BLaER1 treated with 17β-estradiol and CSF1 and Interleukin-3, amounts not matched to agents 10 nM and 100 nM (cell line): ENCODE data around the gene AFF3.
A peak's percentile ranks its signal among the peaks of the same experiment; 100 is the strongest.

Experiments used
- H3K27ac ChIP-seq, 11 experiments: shearing (Covaris generic); formaldehyde crosslinking; 2 replicates each; pipeline ENCODE4 v1.8.1; 2022
- H3K27me3 ChIP-seq, 11 experiments: shearing (Covaris generic); formaldehyde crosslinking; 2 replicates each; pipeline ENCODE4 v1.8.1; 2022
- H3K36me3 ChIP-seq, 11 experiments: shearing (Covaris generic); formaldehyde crosslinking; 2 replicates each; pipeline ENCODE4 v1.8.1; 2022
- H3K4me1 ChIP-seq, 10 experiments: shearing (Covaris generic); formaldehyde crosslinking; 2 replicates each; pipeline ENCODE4 v1.8.1; 2022
- H3K4me2 ChIP-seq, 11 experiments: shearing (Covaris generic); formaldehyde crosslinking; 2 replicates each; pipeline ENCODE4 v1.8.1; 2022
- H3K4me3 ChIP-seq, 10 experiments: shearing (Covaris generic); formaldehyde crosslinking; 2 replicates each; pipeline ENCODE4 v1.8.1; 2022
- H3K9ac ChIP-seq, 11 experiments: shearing (Covaris generic); formaldehyde crosslinking; 2 replicates each; pipeline ENCODE4 v1.8.1; 2022
- H3K9me3 ChIP-seq, 11 experiments: shearing (Covaris generic); formaldehyde crosslinking; replicated peaks in 1 of 11; 2 replicates each; pipeline ENCODE4 v1.8.1; 2022
- H4K20me1 ChIP-seq, 11 experiments: shearing (Covaris generic); formaldehyde crosslinking; 2 replicates each; pipeline ENCODE4 v1.8.1; 2022
- Cebpa-rat ChIP-seq, 11 experiments: shearing (Covaris generic); IDR thresholded peaks; 2 replicates each; pipeline ENCODE4 v1.8.1; 2022

Gene AFF3

DNA sequence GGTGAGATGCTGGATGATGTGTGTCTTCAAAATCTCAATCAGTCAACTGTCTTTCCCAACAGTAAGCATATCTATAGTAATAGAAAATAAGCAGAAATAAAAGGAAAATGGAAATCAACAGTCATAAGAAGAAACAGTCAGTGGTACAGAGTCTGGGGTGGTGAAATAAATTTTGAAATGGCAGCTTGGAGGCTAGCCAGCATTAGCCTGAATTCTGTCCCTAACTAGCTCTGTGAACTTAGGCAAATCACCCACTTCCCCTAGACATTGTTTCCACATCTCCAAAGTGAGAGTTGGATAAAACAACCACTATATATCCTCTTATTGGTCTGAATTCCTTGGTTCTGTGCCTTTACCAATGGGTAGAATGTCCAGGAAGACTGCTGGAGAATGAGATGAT lies 462.9 kb downstream of the AFF3 start:
- H4K20me1 ChIP-seq: no peaks in the 10 kb centered on the region
- no peak for TF ChIP-seq Cebpa-rat (IDR thresholded peaks at IDR 0.05)
- no peak overlapping the region for H3K9ac ChIP-seq
- no peaks in the 10 kb centered on the region for H3K27me3 ChIP-seq
- H3K4me1 ChIP-seq: peaks cover 0 to 8% (median 0%) of the 10 kb centered on the region in 10 experiments; a peak in 1 of 20 replicates
- H3K9me3 ChIP-seq: no peaks in the 10 kb centered on the region
- H3K4me2 ChIP-seq: 0 out of 22 replicates have a peak overlapping the region, but pooled peaks of 1 of the 11 experiments have one; percentile 3
- no peak overlapping the region for H3K4me3 ChIP-seq
- peaks cover 0 to 25% (median 6%) of the 10 kb centered on the region in 11 experiments; a peak in 5 of 22 replicates for H3K36me3 ChIP-seq
- H3K27ac ChIP-seq: no peak overlapping the region

DNA sequence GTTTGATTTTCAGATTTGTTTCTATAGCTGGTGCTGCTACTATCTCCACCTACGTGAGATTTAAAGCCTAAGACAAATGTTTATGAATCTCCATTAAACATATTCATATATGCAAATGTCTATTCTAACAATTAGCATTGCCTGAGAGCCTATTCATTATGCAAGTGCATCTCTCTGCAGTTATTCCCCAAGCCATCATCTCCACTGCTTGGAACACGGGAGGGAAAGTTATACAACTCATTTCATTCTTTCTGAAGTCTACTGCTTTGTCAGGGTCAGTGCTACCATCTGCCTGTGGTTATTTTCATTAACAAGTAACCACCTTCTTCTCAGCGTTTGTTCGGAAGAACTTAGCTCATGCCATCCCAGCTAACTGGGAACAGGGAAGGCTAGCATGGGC lies 463.8 kb downstream of the AFF3 start:
- Histone ChIP-seq H3K36me3 (peaks cover 0 to 27% (median 6%) of the 10 kb centered on the region in 11 experiments; a peak in 5 of 22 replicates), H3K27ac (no peak overlapping the region), H3K4me1 (peaks cover 0 to 8% (median 0%) of the 10 kb centered on the region in 10 experiments; a peak in 1 of 20 replicates), H3K4me2 (no peak overlapping the region), H3K27me3 (no peaks in the 10 kb centered on the region), H3K9ac (no peak overlapping the region), H4K20me1 (no peaks in the 10 kb centered on the region), H3K9me3 (no peaks in the 10 kb centered on the region), H3K4me3 (no peak overlapping the region)
- TF ChIP-seq Cebpa-rat (IDR thresholded peaks at IDR 0.05): no peak

DNA sequence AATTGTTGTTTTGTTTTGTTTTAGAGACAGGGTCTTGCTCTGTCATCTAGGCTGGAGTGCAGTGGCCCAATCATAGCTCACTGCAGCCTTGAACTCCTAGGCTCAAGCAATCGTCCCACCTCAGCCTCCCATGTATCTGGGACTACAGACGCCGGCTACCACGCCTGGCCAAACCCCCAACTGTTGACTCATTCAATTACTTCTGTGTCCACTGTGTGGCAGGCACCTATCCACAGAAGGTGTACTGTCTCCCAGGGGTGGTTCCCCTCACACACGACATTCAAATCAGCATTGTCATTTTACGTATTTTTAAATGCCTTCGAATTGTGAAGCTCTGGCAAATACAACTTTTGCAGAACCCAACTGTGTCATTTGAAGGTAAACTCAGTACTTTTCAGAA lies 464.6 kb downstream of the AFF3 start:
- Histone ChIP-seq H3K4me3 (no peak overlapping the region), H3K27ac (no peak overlapping the region), H3K9me3 (no peaks in the 10 kb centered on the region), H3K4me2 (no peak overlapping the region), H3K9ac (no peak overlapping the region), H3K36me3 (peaks cover 0 to 31% (median 6%) of the 10 kb centered on the region in 11 experiments; a peak in 5 of 22 replicates), H3K27me3 (no peaks in the 10 kb centered on the region), H4K20me1 (no peaks in the 10 kb centered on the region), H3K4me1 (peaks cover 0 to 9% (median 3%) of the 10 kb centered on the region in 10 experiments; a peak in 11 of 20 replicates)
- TF ChIP-seq Cebpa-rat (IDR thresholded peaks at IDR 0.05): no peak

DNA sequence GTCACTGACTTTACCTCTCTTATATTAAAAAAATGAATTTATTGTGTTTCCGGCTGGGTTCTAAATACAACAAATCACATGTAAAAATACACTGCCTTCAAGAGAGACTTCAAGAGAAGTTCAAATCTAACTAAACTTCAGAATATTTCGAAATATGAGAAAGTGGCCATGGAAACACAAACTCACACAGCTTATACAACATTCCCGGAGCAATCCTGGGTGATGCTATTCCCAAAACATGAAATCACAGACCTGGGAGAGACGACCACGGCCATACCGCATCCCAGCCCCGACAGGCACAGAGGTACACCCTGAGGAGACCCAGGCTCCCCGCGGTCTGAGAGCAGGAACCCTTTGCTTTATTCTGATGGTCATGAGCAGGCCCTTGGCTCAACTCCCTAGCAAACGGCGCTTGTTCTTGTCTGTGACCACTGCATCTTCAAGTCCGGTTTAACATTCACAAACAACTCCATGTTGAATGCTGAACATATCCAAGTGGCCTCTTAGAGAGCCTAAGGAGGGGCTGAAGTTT lies 467.2 kb downstream of the AFF3 start:
- no peak overlapping the region for H3K27ac ChIP-seq
- H3K4me2 ChIP-seq: no peak overlapping the region
- H3K4me1 ChIP-seq: peaks cover 16 to 27% (median 22%) of the 10 kb centered on the region in 10 experiments
- no peaks in the 10 kb centered on the region for H3K27me3 ChIP-seq
- H3K9ac ChIP-seq: no peak overlapping the region
- H3K4me3 ChIP-seq: no peak overlapping the region
- TF ChIP-seq Cebpa-rat (IDR thresholded peaks at IDR 0.05): no peak
- no peaks in the 10 kb centered on the region for H4K20me1 ChIP-seq
- H3K36me3 ChIP-seq: peaks cover 0 to 23% (median 7%) of the 10 kb centered on the region in 11 experiments; a peak in 7 of 22 replicates
- peaks cover 0 to under 1% (median 0%) of the 10 kb centered on the region in 11 experiments; a peak in 1 of 22 replicates for H3K9me3 ChIP-seq

DNA sequence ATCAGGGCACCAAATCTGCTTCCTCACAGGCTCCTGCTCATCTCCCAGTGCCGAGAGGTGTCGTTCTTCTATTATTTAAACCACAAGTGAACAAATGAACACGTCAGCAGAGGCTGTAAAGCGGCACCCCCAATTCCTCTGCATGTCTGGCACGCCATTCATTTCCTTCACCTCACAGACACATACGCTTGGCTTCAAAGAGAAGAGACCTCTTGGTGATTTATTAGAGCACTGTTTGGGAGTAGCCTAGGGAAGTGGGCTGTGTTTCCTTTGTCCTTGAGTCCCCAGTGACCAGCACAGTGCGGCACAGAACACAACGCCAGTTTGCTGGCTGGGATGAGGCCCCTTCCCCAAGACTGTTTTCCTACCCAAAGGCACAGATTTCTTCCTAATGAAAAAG lies 468.3 kb downstream of the AFF3 start:
- Histone ChIP-seq H3K27ac (no peak overlapping the region), H4K20me1 (no peaks in the 10 kb centered on the region), H3K4me2 (no peak overlapping the region), H3K4me1 (peaks cover 15 to 27% (median 21%) of the 10 kb centered on the region in 10 experiments), H3K36me3 (peaks cover 0 to 28% (median 16%) of the 10 kb centered on the region in 11 experiments; a peak in 13 of 22 replicates), H3K4me3 (no peak overlapping the region), H3K27me3 (no peaks in the 10 kb centered on the region), H3K9me3 (peaks cover 2 to 12% (median 10%) of the 10 kb centered on the region in 11 experiments; a peak in 13 of 22 replicates), H3K9ac (no peak overlapping the region)
- no peak for TF ChIP-seq Cebpa-rat (IDR thresholded peaks at IDR 0.05)

DNA sequence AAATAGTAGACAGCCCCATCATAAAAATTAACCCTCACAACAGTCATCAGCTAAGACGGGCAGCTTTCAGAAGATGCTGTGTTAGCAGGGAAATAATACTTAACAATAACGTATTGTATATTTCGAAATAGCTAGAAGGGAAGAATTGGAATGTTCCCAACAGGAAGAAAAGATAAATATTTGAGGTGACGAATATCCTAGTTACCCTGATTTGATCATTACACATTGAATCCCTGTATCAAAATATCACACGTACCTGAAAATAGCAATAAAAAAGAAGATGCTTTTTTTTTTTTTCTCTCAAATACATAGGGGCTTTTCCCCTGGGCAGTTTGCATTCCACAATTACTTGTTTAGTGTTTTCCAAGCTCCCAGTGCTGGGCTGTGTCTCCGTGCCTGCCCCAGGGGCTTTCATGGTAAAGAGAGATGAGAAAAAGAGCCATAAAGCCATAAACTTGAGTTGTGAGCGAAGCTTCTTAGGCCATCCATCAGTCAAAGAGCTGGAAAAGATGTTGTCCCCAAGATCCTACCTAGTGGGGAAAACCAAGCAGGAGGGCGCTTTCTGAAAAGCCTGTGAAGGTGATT lies 469.5 kb downstream of the AFF3 start:
- peak overlapping the region in 8 of 11 experiments; percentile 29 to 72 (median 54); a peak in 13 of 22 replicates for H3K4me2 ChIP-seq
- peaks cover 0 to 36% (median 19%) of the 10 kb centered on the region in 11 experiments; a peak in 13 of 22 replicates for H3K36me3 ChIP-seq
- no peak overlapping the region for H3K9ac ChIP-seq
- no peak overlapping the region for H3K4me3 ChIP-seq
- no peak overlapping the region for H3K27ac ChIP-seq
- no peaks in the 10 kb centered on the region for H3K27me3 ChIP-seq
- H4K20me1 ChIP-seq: no peaks in the 10 kb centered on the region
- H3K9me3 ChIP-seq: peaks cover 11 to 23% (median 16%) of the 10 kb centered on the region in 11 experiments; a peak in 18 of 22 replicates
- H3K4me1 ChIP-seq: peaks cover 15 to 27% (median 21%) of the 10 kb centered on the region in 10 experiments
- no peak for TF ChIP-seq Cebpa-rat (IDR thresholded peaks at IDR 0.05)

DNA sequence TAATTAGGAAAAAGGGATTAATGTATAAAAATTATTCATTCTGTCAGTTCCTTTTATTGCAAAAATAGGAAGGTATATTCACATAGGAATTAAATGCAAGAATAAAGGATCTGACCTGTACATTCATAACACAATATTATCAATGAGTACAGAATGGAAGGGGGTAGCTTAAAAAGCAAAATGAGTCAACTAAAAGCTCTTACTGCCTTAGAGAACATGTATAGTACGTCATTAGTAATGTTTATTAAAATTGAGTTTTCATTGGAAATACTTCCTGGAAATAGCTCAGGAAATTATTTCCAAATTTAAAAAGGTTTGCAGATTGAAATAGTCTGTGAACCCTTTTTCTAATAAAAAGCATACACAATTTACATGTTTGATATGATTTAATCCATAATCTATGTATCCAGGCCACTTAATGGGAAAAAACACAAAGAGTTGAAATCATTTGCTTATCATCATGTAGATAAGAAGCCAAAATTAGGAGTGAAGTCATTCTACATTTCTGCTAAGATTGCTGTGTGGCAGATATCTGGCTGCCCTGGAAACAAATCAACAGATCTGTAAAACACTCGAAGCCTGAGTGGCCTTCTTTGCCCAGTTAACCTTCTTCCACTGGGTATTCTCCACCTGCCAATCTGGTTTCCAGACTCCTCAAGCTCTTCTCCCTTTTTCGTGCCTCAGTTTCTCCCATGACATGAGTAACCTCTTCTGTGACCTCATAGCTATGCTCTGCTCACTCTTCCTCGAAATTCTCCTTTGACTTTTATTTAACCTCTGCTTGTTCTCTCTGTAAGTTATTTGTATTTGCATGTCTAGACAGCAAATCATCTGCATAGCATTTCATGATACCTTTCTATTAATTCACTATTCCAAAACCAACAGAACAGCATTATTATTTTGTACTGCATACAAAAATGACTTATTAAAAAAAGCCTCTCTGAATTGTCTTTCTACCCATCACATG lies 471.3 kb downstream of the AFF3 start:
- H3K4me3 ChIP-seq: no peak overlapping the region
- H3K4me1 ChIP-seq: peaks cover 15 to 27% (median 21%) of the 10 kb centered on the region in 10 experiments
- no peaks in the 10 kb centered on the region for H4K20me1 ChIP-seq
- peaks cover 12 to 37% (median 25%) of the 10 kb centered on the region in 11 experiments; a peak in 20 of 22 replicates for H3K9me3 ChIP-seq
- no peaks in the 10 kb centered on the region for H3K27me3 ChIP-seq
- peak overlapping the region in 8 of 11 experiments; percentile 21 to 72 (median 54); a peak in 11 of 22 replicates for H3K4me2 ChIP-seq
- no peak for TF ChIP-seq Cebpa-rat (IDR thresholded peaks at IDR 0.05)
- H3K27ac ChIP-seq: no peak overlapping the region
- peaks cover 0 to 37% (median 20%) of the 10 kb centered on the region in 11 experiments; a peak in 14 of 22 replicates for H3K36me3 ChIP-seq
- no peak overlapping the region for H3K9ac ChIP-seq

DNA sequence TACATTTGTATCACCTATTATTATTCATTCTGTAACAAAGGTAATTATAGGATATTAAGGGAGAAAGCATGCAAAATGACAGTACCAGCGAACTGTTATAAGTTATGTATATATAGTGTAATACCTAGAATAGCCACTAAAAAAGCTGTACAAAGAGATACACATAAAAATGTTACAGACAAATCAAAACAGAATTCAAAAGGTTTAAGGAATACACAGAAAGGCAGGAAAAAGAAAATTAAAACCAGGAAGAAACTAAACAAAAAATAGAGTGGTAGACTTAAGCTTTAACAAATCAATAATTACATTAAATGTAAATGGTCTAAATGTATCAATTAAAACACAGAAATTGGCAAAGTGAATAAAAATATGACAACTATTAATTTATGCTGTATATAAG lies 476.1 kb downstream of the AFF3 start:
- no peak for TF ChIP-seq Cebpa-rat (IDR thresholded peaks at IDR 0.05)
- Histone ChIP-seq H3K27me3 (no peaks in the 10 kb centered on the region), H3K4me2 (no peak overlapping the region), H3K9me3 (peaks cover 12 to 47% (median 37%) of the 10 kb centered on the region in 11 experiments; a peak in 21 of 22 replicates), H3K27ac (no peak overlapping the region), H3K4me1 (peaks cover 1 to 9% (median 3%) of the 10 kb centered on the region in 10 experiments; a peak in 18 of 20 replicates), H4K20me1 (no peaks in the 10 kb centered on the region), H3K36me3 (peaks cover 0 to 41% (median 30%) of the 10 kb centered on the region in 11 experiments; a peak in 16 of 22 replicates), H3K4me3 (no peak overlapping the region), H3K9ac (no peak overlapping the region)
